Chondrocyte (in vitro differentiated cells): ENCODE results near the gene NPLOC4. TPM values are rescaled to one million over a fixed set of nuclear protein-coding genes. Genes with fewer than 3 reads are reported as not detected.
A peak's percentile ranks its signal among the peaks of the same experiment; 100 is the strongest.

Experiments
- DNase-seq: peaks from one replicate; pipeline ENCODE4 v3.0.0; 2021; ENCODE audit warnings: mixed read lengths, low spot score
- H3K27ac Mint-ChIP-seq: one replicate; pipeline ENCODE4 v1.8.0; 2021; ENCODE audit warnings: mild to moderate bottlenecking, moderate library complexity, mixed read lengths; ENCODE audit not compliant: unreplicated experiment
- H3K27me3 Mint-ChIP-seq: 2 replicates; pipeline ENCODE4 v1.8.0; 2021; ENCODE audit warnings: low read depth, mixed read lengths
- H3K36me3 Mint-ChIP-seq: 2 replicates; pipeline ENCODE4 v1.8.0; 2021; ENCODE audit warnings: low read depth, mixed read lengths
- H3K4me1 Mint-ChIP-seq: 2 replicates; pipeline ENCODE4 v1.8.0; 2021; ENCODE audit warnings: low read depth, mild to moderate bottlenecking, mixed read lengths
- H3K4me3 Mint-ChIP-seq: one replicate; pipeline ENCODE4 v1.8.0; 2021; ENCODE audit warnings: mild to moderate bottlenecking, moderate library complexity, mixed read lengths; ENCODE audit not compliant: unreplicated experiment
- H3K9me3 Mint-ChIP-seq: 2 replicates; pipeline ENCODE4 v1.8.0; 2021; ENCODE audit warnings: low read depth, mixed read lengths
- CTCF ChIP-seq: fragments of 200-600 bp; sonication (generic); IDR thresholded peaks from 2 replicates; pipeline ENCODE4 v1.5.0; 2021; ENCODE audit warnings: antibody characterized with exemption, mild to moderate bottlenecking, moderate library complexity
- total RNA-seq: library from RNA; stranded (reverse); gene quantifications from 3 replicates; pipeline ENCODE4 v1.2.1, GENCODE V29; 2021

The NPLOC4 gene
- total RNA-seq, 1 donor from 2014 or later: 110 TPM

GRCh38 chr17:81564778-81565177 is 72.1 kb downstream of the NPLOC4 start:
- no peak for TF ChIP-seq CTCF
- peak overlapping the region; percentile 45 for H3K4me3 Mint-ChIP-seq
- peaks cover 36% of the 10 kb centered on the region for H3K36me3 Mint-ChIP-seq
- DNase-seq: no peak
- peak overlapping the region; percentile 78 for H3K27ac Mint-ChIP-seq
- H3K9me3 Mint-ChIP-seq: no peaks in the 10 kb centered on the region
- H3K27me3 Mint-ChIP-seq: no peaks in the 10 kb centered on the region
- peaks cover 88% of the 10 kb centered on the region for H3K4me1 Mint-ChIP-seq

GRCh38 chr17:81563861-81564586 is 72.9 kb downstream of the NPLOC4 start:
- TF ChIP-seq CTCF: no peak
- peak overlapping the region; percentile 45 for H3K4me3 Mint-ChIP-seq
- H3K9me3 Mint-ChIP-seq: no peaks in the 10 kb centered on the region
- peaks cover 35% of the 10 kb centered on the region for H3K36me3 Mint-ChIP-seq
- H3K4me1 Mint-ChIP-seq: peaks cover 86% of the 10 kb centered on the region
- no peaks in the 10 kb centered on the region for H3K27me3 Mint-ChIP-seq
- H3K27ac Mint-ChIP-seq: peak overlapping the region; percentile 78
- DNase-seq: no peak

DNA sequence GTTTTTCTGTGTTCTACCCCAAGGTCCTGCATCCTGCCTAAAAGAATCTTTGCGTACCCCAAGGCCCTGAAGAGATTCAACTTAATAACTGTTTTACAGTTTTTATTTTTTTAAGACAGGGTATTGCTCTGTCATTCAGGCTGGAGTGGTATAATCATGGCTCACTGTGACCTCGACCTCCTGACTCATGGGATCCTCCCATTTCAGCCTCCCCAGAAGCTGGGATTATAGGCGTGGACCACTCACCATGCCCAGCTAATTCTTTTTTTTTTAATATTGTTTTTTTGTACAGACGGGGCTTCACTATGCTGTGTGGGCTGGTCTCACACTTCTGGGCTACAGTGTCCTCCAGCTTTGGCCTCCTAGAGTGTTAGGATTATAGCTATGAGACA is 75.4 kb downstream of the NPLOC4 start:
- Mint-ChIP-seq H3K4me3 (no peak overlapping the region), H3K27me3 (no peaks in the 10 kb centered on the region), H3K4me1 (peaks cover 79% of the 10 kb centered on the region), H3K27ac (peak overlapping the region; percentile 81), H3K9me3 (no peaks in the 10 kb centered on the region), H3K36me3 (peaks cover 46% of the 10 kb centered on the region)
- no peak for DNase-seq
- TF ChIP-seq CTCF: no peak

DNA sequence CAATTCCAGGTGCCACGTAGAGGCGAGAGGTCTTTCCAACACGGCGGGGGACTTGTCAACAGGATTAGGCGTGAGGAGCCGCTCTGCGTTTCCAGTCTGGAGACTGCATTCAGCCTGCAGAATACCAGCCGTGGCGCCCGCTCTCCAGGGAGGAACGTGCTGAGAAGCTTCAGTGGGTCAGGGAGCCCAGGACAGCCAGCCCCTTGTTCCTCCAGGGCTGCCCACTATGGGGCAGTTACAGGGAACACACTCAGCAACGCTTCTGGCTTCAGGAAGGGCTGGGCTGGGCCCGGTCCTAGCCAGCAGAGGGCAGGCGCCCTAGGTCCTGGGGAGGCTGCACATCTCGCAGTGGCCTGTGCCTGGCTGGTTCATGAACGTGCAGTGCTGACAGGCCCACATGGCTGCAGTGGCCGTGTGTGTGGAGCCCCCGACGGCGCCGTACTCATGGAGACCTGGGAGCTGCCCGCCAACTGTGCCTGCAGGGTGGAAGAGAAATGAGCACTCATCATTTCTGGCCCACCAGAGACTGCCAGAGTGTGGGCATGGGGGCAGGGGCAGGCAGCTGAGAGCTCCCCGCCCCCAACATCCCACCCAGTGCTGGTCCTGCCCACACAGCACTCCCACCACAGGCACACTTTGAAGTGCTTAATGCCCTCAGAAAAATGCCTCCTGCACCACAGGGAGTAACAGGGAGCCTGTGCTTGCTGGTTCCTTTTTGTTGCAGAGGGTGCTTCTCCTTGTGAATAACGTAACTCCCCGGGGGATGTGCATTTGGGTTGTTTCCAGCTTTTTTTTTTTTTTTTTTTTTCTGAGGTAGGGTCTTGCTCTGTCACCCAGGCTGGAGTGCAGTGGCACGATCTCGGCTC is 77.7 kb downstream of the NPLOC4 start:
- Mint-ChIP-seq H3K27ac (peak overlapping the region; percentile 45), H3K27me3 (no peaks in the 10 kb centered on the region), H3K4me3 (no peak overlapping the region), H3K36me3 (peaks cover 36% of the 10 kb centered on the region), H3K9me3 (no peaks in the 10 kb centered on the region), H3K4me1 (peaks cover 71% of the 10 kb centered on the region)
- DNase-seq: no peak
- peak; percentile 69 for TF ChIP-seq CTCF

DNA sequence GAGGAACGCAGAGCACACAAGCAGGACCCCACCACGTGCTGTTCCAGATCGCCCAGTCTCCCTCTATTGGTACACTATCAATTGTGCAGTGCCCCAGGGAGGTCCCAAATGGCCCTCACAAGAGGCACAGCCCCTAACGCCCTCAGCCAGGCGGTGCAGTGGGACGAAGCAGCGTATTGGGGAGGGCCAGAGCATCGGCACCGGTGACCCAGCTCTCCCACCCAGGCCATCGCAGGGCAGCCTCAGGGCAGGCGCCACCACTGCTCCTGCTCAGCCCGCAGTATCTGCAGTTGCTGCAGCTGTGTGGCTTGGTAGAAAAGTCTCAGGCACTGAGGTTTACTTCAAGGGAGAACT is 78.8 kb downstream of the NPLOC4 start:
- no peak for DNase-seq
- no peaks in the 10 kb centered on the region for H3K9me3 Mint-ChIP-seq
- no peak overlapping the region for H3K27ac Mint-ChIP-seq
- no peaks in the 10 kb centered on the region for H3K27me3 Mint-ChIP-seq
- H3K36me3 Mint-ChIP-seq: peaks cover 33% of the 10 kb centered on the region
- H3K4me3 Mint-ChIP-seq: no peak overlapping the region
- H3K4me1 Mint-ChIP-seq: peaks cover 71% of the 10 kb centered on the region
- no peak for TF ChIP-seq CTCF
